Measurements from ENCODE around the gene GRHL1. TPM values are rescaled to one million over a fixed set of nuclear protein-coding genes. Genes with fewer than 3 reads are reported as not detected.

The GRHL1 gene
- total and polyA plus RNA-seq, 2 of the 4 experiments (the other 2 are of a cell fraction), result 0.18 to 0.21 TPM

GRCh38 chr2:9905413-9905812 is 46.1 kb upstream of the GRHL1 start:
- DNase-seq, result no peak
- in situ Hi-C loops (cut with MboI; ENCODE audit: low sequenced_read_pairs) (no loop called here), dilution Hi-C loops (cut with HindIII; ENCODE audit: low sequenced_read_pairs, unreplicated experiment) (no loop called here), intact Hi-C loops (cut with micrococcal nuclease) (no loop called here)
- Histone ChIP-seq H4K8ac (ENCODE audit: low read depth in 2 of 2, low read length in 2 of 2) (no peak overlapping the region), H3K4me3 (ENCODE audit: insufficient read depth, low read depth, low read length) (no peak overlapping the region), H3K14ac (replicated peaks; ENCODE audit: low read depth, low read length) (no peak overlapping the region), H3K23ac (ENCODE audit: low read depth, low read length) (no peak overlapping the region), H2AK5ac (ENCODE audit: low read depth, low read length) (no peak overlapping the region), H3K27me3 (ENCODE audit: control insufficient read depth, insufficient read depth, low read length) (no peaks in the 10 kb centered on the region), H4K5ac (ENCODE audit: low read depth, low read length) (no peak overlapping the region), H3K9ac (ENCODE audit: low read depth, low read length) (no peak overlapping the region), H2BK5ac (ENCODE audit: low read depth, low read length, poor library complexity, severe bottlenecking) (no peak overlapping the region), H3K9me3 (ENCODE audit: control insufficient read depth, insufficient read depth, low read length) (no peaks in the 10 kb centered on the region), H3K18ac (ENCODE audit: low read depth, low read length) (no peak overlapping the region), H4K91ac (ENCODE audit: insufficient read depth, low read depth, low read length) (no peak overlapping the region), H3K4me2 (ENCODE audit: low read depth, low read length) (no peak overlapping the region), H2BK15ac (ENCODE audit: low read depth, low read length) (no peak overlapping the region), H4K20me1 (ENCODE audit: insufficient read depth, low read length) (peaks cover 4% of the 10 kb centered on the region; the same call in 1 of the 2 replicates), H3K4me1 (ENCODE audit: control insufficient read depth, insufficient read depth, low read length) (peaks cover 2% of the 10 kb centered on the region; the same call in 1 of the 2 replicates), H3K4ac (ENCODE audit: low read depth, low read length) (no peak overlapping the region), H3K79me1 (ENCODE audit: low read depth in 1 of 2, low read length in 2 of 2) (peaks cover 7 to 16% of the 10 kb centered on the region in 2 experiments; a peak in 3 of 4 replicates), H3K9me1 (ENCODE audit: insufficient read depth, low read length) (peaks cover 5% of the 10 kb centered on the region; the same call in 1 of the 2 replicates), H2AK9ac (replicated peaks; ENCODE audit: low read depth, low read length, poor library complexity) (no peak overlapping the region), H2BK20ac (ENCODE audit: low read depth, low read length) (no peak overlapping the region), H3K27ac (ENCODE audit: insufficient read depth, low read length) (no peak overlapping the region), H2BK120ac (ENCODE audit: low read depth, low read length) (no peak overlapping the region), H3K36me3 (ENCODE audit: control insufficient read depth, insufficient read depth, low read length) (0 out of 2 replicates have a peak, but pooled peaks cover 1% of the 10 kb centered on the region), H3K56ac (ENCODE audit: extremely low read depth, insufficient read depth, low read length) (no peak overlapping the region), H2AFZ (replicated peaks; ENCODE audit: low read length, poor library complexity) (no peak overlapping the region)
- no peak for TF ChIP-seq MAZ (IDR thresholded peaks at IDR 0.05; ENCODE audit: borderline replicate concordance, low read depth, low read length)
- no peak for TF ChIP-seq NFE2L2 (IDR thresholded peaks at IDR 0.05; ENCODE audit: low read depth, low read length)
- no peak for TF ChIP-seq CEBPB (IDR thresholded peaks at IDR 0.05; ENCODE audit: low read depth, low read length)
- no peak for TF ChIP-seq RCOR1 (IDR thresholded peaks at IDR 0.05; ENCODE audit: insufficient replicate concordance, low read length)
- TF ChIP-seq RAD21 (IDR thresholded peaks at IDR 0.05; ENCODE audit: low read length), result no peak
- TF ChIP-seq FOS (IDR thresholded peaks at IDR 0.05; ENCODE audit: low read depth, low read length), result no peak
- TF ChIP-seq POLR2A (IDR thresholded peaks at IDR 0.05; ENCODE audit: low read depth, low read length), result no peak
- TF ChIP-seq, protein P1, sequence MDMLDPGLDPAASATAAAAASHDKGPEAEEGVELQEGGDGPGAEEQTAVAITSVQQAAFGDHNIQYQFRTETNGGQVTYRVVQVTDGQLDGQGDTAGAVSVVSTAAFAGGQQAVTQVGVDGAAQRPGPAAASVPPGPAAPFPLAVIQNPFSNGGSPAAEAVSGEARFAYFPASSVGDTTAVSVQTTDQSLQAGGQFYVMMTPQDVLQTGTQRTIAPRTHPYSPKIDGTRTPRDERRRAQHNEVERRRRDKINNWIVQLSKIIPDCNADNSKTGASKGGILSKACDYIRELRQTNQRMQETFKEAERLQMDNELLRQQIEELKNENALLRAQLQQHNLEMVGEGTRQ (IDR thresholded peaks at IDR 0.05; ENCODE audit: low read depth, low read length), result no peak
- TF ChIP-seq MAFK (IDR thresholded peaks at IDR 0.05; ENCODE audit: low read depth, low read length), result no peak
- no peak for TF ChIP-seq ELK1 (IDR thresholded peaks at IDR 0.05; ENCODE audit: borderline replicate concordance, low read depth, low read length)
- TF ChIP-seq CHD1 (IDR thresholded peaks at IDR 0.05; ENCODE audit: low read depth, low read length), result no peak
- CTCF ChIA-PET, result interaction anchor here (0.5 kb wide), 1 partner anchor 25 kb away, joined by 3 read pairs; no protein-coding TSS in a partner anchor
- no TSS peak for BruUV-seq (replicated peaks)
- POLR2A ChIA-PET (ENCODE audit: unreplicated experiment), result no interaction called here
- WGBS, 2 experiments (ENCODE audit: extremely low coverage in 2 of 2, insufficient read length in 1 of 2), result no CpG with 5 or more reads among the region's 1 CpG
- no peak for ATAC-seq (ENCODE audit: low read depth)

Measured in IMR-90 (cell line).